GM12801 (cell line): ENCODE measurements around the gene INTS13.

Source experiments
- CTCF ChIP-seq: IDR thresholded peaks from one replicate; pipeline ENCODE4 v1.5.1; 2011; ENCODE audit warnings: control low read depth; ENCODE audit not compliant: insufficient read length; ENCODE audit errors: extremely low read depth

The INTS13 gene

GRCh38 chr12:26939953-26940352 lies 2.2 kb upstream of the INTS13 start:
- TF ChIP-seq CTCF, result no peak

- TF ChIP-seq CTCF, result no peak
Observed at GRCh38 chr12:26939192-26939832, 1.5 kb upstream of the INTS13 start.

GRCh38 chr12:26938701-26939062 lies 901 bp upstream of the INTS13 start:
- no peak for TF ChIP-seq CTCF

GRCh38 chr12:26937443-26937862 lies 328 bp downstream of the INTS13 start:
- TF ChIP-seq CTCF, result no peak

GRCh38 chr12:26936559-26937442 lies 980 bp downstream of the INTS13 start:
- no peak for TF ChIP-seq CTCF

- no peak for TF ChIP-seq CTCF
Observed at GRCh38 chr12:26935636-26936378, 2.0 kb downstream of the INTS13 start.

- TF ChIP-seq CTCF, result no peak
Observed at GRCh38 chr12:26929590-26929989, 8.2 kb downstream of the INTS13 start.
